AG09309 (cell line): Measurements from ENCODE around the gene LAPTM4A.

Experiments used
- DNase-seq: peaks from one replicate; pipeline ENCODE4 v3.0.0-alpha.2; 2010; ENCODE audit warnings: low read depth
- H3K4me3 ChIP-seq: 2 replicates; pipeline ENCODE4 v1.5.1; 2011; ENCODE audit warnings: mild to moderate bottlenecking, low read depth, low read length, moderate library complexity; ENCODE audit not compliant: control insufficient read depth
- TF ChIP-seq, protein P1 (sequence below): IDR thresholded peaks from 2 replicates; pipeline ENCODE4 v1.5.1; 2011; ENCODE audit warnings: mild to moderate bottlenecking, low read depth, low read length, inconsistent platforms; ENCODE audit not compliant: insufficient read depth, control insufficient read depth; ENCODE audit errors: missing control alignments

LAPTM4A gene

DNA sequence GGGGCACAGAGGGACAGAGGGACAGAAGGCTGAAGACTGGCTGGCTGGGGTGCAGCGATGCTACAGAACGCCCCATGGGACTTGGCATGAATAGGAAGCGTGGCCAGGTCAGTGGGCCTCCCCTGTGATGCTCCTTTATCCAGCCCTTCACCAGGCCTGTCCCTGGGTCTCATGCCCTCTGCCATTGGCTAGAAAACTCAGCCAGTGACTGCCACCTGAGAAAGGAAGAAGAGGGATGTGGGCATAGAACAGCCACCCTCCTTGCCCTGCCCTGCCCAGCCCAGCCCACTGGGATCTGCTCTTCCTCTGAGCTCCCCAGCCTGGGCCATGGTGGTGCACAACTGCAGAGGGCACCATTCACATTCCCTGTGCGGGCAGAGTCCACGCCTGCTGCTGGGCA, 10.5 kb upstream of the LAPTM4A start:
- no peak for DNase-seq
- TF ChIP-seq, protein P1, sequence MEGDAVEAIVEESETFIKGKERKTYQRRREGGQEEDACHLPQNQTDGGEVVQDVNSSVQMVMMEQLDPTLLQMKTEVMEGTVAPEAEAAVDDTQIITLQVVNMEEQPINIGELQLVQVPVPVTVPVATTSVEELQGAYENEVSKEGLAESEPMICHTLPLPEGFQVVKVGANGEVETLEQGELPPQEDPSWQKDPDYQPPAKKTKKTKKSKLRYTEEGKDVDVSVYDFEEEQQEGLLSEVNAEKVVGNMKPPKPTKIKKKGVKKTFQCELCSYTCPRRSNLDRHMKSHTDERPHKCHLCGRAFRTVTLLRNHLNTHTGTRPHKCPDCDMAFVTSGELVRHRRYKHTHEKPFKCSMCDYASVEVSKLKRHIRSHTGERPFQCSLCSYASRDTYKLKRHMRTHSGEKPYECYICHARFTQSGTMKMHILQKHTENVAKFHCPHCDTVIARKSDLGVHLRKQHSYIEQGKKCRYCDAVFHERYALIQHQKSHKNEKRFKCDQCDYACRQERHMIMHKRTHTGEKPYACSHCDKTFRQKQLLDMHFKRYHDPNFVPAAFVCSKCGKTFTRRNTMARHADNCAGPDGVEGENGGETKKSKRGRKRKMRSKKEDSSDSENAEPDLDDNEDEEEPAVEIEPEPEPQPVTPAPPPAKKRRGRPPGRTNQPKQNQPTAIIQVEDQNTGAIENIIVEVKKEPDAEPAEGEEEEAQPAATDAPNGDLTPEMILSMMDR, result no peak
- H3K4me3 ChIP-seq, result no peak overlapping the region

- DNase-seq, result no peak
- TF ChIP-seq, protein P1, result no peak
- no peak overlapping the region for H3K4me3 ChIP-seq
Observed at GRCh38 chr2:20061476-20061875, 10.0 kb upstream of the LAPTM4A start.

DNA sequence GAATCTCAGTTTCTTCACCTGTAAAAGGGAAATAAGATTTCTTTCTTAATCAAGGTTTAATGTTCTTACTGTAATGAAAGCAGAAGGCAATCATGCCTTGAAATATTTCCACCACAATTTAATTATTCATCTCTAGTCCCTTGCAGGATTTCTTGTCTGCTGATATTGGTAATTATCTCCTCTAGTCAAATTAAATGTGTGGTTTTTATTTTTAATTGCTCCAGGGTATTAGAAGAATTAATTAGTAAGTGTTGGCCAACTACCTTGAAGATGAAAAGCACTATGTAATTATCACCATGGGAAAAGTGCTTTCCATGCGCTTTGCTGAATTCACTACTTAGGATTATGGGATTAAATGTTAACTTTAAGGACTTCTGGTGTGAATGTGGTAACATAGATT, 8.7 kb upstream of the LAPTM4A start:
- TF ChIP-seq, protein P1, result no peak
- no peak for DNase-seq
- no peak overlapping the region for H3K4me3 ChIP-seq

DNA sequence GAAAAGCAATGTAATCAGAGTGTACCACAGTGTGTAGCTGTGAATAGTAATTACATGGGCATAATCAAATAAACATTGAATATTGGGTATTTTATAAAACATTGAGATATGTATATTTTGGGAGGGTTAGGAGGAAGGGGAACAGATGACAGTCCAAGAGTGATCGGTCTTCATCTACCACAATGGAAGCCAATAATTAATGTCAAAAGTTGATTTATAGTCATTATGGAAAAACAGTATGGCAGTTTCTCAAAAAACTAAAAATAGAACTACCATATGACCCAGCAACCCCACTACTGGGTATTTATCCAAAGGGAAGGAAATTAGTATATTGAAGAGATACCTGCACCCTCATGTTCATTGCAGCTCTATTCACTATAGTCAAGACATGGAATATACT, 5.8 kb upstream of the LAPTM4A start:
- H3K4me3 ChIP-seq, result no peak overlapping the region
- no peak for DNase-seq
- TF ChIP-seq, protein P1, result no peak

DNA sequence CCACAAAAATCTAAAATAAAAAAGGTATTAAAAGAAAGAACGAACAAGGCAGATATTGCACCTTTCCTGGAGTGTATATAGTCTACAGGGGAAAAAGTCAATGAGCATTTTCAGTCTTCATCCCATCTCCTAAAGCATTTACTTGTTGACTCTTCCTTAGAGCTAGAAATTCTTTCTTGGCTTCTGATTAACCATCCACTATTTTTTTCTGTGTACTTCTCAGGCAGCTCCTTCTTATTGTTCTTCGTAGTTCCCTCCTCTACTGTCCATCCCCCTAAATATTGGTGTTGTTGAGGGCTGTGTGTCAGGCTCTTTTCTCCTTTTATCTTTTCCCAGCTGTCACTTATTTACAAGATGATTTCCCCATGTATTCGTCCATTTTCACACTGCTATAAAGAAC, 3.5 kb upstream of the LAPTM4A start:
- TF ChIP-seq, protein P1, result no peak
- no peak for DNase-seq
- H3K4me3 ChIP-seq, result no peak overlapping the region

GRCh38 chr2:20054119-20054518, 2.7 kb upstream of the LAPTM4A start:
- TF ChIP-seq, protein P1, result no peak
- no peak for DNase-seq

GRCh38 chr2:20052861-20053281, 1.4 kb upstream of the LAPTM4A start:
- TF ChIP-seq, protein P1, result no peak
- H3K4me3 ChIP-seq, result peak overlapping the region; percentile 99
- DNase-seq, result no peak

More at GRCh38 chr2:20054119-20054518, 2.7 kb upstream of the LAPTM4A start:
- no peak overlapping the region for H3K4me3 ChIP-seq
